Epithelial cell of esophagus (primary cell): ENCODE data around the gene OPN4.

Experiments used
- DNase-seq: peaks from one replicate; pipeline ENCODE4 v3.0.0; 2010; ENCODE audit warnings: low read depth
- H3K4me3 ChIP-seq: 2 replicates; pipeline ENCODE4 v1.5.1; 2011; ENCODE audit warnings: mild to moderate bottlenecking, low read length, control low read depth
- CTCF ChIP-seq: IDR thresholded peaks from 2 replicates; pipeline ENCODE4 v1.5.1; 2011; ENCODE audit warnings: low read depth, mild to moderate bottlenecking, low read length, control low read depth, inconsistent platforms; ENCODE audit not compliant: insufficient read depth; ENCODE audit errors: missing control alignments

Gene OPN4

GRCh38 chr10:86715156-86715795, 60.9 kb downstream of the OPN4 start:
- TF ChIP-seq CTCF, result no peak
- no peak overlapping the region for H3K4me3 ChIP-seq
- no peak for DNase-seq

GRCh38 chr10:86715836-86716235, 61.5 kb downstream of the OPN4 start:
- no peak overlapping the region for H3K4me3 ChIP-seq
- TF ChIP-seq CTCF, result no peak
- DNase-seq, result no peak
